ENCODE measurements around the gene RASSF6. TPM values are rescaled to one million over a fixed set of nuclear protein-coding genes. Genes with fewer than 3 reads are reported as not detected.

The RASSF6 gene
- total RNA-seq, 1 experiment from 2014 or later = 0.15 TPM

DNA sequence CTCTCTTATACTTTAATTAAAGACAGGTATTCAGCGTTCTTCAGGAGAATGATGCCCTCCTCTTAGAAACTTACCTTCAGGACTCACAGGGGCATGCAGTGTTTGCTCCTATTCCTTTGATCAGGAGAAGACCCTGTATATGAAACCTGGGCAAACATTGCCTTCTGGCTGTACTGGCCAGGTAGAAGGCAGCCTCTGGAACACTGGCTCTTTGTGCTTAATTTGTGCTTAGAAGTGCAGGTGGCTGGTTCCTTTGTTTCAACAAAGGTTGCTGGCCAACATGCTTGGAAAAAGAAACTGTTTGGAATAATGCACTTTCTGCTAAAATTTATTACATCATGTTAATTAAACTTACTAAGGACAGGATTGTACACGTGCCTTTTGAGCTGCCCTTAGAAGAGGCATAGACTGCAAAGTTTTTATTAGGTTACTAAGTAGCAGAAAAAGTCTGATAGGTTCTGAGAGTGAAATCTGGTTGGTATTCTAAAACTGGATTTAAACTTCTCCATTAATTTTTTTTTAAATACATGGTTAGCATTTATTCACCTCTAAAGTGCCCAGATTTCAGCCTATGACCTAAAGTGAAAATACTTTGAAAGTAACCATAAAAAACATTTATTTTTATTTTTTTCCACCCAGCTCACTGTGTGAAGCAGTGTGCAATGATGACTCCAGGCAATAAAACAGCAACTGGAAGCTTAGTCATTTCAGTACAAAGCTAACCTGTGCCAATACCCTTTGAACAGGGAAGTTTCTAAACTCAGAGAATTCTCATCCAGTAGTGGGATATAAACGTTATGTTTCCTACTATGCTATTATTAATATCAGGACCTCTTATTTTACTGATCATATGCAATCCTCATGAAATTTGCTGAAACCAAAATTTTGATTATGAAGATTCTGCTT, 11.3 kb downstream of the RASSF6 start (continued):
- TF ChIP-seq, protein P1, sequence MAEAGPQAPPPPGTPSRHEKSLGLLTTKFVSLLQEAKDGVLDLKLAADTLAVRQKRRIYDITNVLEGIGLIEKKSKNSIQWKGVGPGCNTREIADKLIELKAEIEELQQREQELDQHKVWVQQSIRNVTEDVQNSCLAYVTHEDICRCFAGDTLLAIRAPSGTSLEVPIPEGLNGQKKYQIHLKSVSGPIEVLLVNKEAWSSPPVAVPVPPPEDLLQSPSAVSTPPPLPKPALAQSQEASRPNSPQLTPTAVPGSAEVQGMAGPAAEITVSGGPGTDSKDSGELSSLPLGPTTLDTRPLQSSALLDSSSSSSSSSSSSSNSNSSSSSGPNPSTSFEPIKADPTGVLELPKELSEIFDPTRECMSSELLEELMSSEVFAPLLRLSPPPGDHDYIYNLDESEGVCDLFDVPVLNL (CRISPR knock-in tag; IDR thresholded peaks at IDR 0.05; ENCODE audit: borderline replicate concordance, low read depth) = no peak
- TF ChIP-seq, protein P2, sequence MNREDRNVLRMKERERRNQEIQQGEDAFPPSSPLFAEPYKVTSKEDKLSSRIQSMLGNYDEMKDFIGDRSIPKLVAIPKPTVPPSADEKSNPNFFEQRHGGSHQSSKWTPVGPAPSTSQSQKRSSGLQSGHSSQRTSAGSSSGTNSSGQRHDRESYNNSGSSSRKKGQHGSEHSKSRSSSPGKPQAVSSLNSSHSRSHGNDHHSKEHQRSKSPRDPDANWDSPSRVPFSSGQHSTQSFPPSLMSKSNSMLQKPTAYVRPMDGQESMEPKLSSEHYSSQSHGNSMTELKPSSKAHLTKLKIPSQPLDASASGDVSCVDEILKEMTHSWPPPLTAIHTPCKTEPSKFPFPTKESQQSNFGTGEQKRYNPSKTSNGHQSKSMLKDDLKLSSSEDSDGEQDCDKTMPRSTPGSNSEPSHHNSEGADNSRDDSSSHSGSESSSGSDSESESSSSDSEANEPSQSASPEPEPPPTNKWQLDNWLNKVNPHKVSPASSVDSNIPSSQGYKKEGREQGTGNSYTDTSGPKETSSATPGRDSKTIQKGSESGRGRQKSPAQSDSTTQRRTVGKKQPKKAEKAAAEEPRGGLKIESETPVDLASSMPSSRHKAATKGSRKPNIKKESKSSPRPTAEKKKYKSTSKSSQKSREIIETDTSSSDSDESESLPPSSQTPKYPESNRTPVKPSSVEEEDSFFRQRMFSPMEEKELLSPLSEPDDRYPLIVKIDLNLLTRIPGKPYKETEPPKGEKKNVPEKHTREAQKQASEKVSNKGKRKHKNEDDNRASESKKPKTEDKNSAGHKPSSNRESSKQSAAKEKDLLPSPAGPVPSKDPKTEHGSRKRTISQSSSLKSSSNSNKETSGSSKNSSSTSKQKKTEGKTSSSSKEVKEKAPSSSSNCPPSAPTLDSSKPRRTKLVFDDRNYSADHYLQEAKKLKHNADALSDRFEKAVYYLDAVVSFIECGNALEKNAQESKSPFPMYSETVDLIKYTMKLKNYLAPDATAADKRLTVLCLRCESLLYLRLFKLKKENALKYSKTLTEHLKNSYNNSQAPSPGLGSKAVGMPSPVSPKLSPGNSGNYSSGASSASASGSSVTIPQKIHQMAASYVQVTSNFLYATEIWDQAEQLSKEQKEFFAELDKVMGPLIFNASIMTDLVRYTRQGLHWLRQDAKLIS (CRISPR knock-in tag; IDR thresholded peaks at IDR 0.05; ENCODE audit: borderline replicate concordance) = no peak
- TF ChIP-seq JUN (CRISPR knock-in tag; IDR thresholded peaks at IDR 0.05) (no peak), GTF2I (CRISPR knock-in tag; conservative IDR thresholded peaks at IDR 0.05) (no peak), RORB (CRISPR knock-in tag; IDR thresholded peaks at IDR 0.05) (no peak), ZBTB21 (CRISPR knock-in tag; IDR thresholded peaks at IDR 0.05; ENCODE audit: borderline replicate concordance) (no peak)
- TF ChIP-seq, protein P3, sequence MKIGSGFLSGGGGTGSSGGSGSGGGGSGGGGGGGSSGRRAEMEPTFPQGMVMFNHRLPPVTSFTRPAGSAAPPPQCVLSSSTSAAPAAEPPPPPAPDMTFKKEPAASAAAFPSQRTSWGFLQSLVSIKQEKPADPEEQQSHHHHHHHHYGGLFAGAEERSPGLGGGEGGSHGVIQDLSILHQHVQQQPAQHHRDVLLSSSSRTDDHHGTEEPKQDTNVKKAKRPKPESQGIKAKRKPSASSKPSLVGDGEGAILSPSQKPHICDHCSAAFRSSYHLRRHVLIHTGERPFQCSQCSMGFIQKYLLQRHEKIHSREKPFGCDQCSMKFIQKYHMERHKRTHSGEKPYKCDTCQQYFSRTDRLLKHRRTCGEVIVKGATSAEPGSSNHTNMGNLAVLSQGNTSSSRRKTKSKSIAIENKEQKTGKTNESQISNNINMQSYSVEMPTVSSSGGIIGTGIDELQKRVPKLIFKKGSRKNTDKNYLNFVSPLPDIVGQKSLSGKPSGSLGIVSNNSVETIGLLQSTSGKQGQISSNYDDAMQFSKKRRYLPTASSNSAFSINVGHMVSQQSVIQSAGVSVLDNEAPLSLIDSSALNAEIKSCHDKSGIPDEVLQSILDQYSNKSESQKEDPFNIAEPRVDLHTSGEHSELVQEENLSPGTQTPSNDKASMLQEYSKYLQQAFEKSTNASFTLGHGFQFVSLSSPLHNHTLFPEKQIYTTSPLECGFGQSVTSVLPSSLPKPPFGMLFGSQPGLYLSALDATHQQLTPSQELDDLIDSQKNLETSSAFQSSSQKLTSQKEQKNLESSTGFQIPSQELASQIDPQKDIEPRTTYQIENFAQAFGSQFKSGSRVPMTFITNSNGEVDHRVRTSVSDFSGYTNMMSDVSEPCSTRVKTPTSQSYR (CRISPR knock-in tag; IDR thresholded peaks at IDR 0.05) = no peak

DNA sequence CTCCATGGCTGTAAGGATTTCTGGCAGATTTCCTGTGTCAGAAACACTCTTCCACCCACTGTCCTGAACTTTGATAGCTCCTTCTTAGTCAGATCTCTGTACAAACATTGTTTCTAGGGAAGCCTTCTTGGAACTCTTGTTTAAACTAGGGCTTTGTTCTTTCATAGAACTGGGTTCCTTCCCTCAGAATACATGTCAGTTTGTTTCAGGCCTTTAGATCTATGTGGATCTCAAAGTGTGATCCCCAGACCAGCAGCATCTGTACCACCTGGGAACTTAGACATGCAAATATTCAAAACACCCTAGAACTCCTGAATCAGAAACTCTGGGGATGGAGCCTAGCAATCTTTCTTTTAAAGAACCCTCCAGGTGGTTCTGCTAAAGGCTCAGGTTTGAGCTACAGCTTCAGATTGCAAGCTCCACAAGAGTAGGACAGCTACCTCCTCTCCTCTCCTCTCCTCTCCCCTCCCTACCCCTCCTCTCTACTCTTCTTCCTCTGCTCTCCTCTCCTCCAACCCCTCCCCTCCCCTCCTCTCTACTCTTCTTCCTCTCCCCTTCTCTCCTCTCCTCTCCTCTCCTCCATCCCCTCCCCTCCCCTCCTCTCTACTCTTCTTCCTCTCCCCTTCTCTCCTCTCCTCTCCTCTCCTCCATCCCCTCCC, 12.7 kb downstream of the RASSF6 start:
- TF ChIP-seq ELF4 (CRISPR knock-in tag; IDR thresholded peaks at IDR 0.05; ENCODE audit: low read depth) = no peak

DNA sequence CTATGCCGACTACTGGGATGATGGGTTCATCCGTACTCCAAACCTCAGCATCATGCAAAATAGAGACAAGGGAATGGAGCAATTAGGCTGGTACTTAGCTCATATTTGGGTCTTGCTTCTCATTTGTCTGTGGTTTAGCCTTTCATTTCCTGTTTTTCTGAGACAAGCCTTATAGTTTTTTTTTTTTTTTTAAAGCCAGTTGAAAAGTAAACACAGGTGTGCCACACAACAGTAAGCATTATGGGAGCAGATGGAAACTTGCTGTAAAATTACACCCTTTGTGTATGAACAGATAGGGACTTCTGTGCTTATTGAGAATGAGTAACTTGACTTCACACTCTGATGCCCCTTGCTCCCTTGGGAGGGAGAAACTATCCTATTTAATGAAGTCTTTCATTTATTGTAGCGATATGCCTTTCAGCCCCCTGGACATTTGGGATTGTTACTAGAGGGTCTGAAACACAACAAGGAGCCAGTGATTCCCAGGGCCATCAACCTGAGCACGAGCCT, 13.7 kb downstream of the RASSF6 start:
- Mint-ChIP-seq H3K27ac (no peak overlapping the region), H3K9me3 (no peaks in the 10 kb centered on the region), H3K27me3 (ENCODE audit: low read depth) (no peaks in the 10 kb centered on the region), H3K36me3 (no peaks in the 10 kb centered on the region), H3K4me3 (no peak overlapping the region), H3K4me1 (peaks cover 10% of the 10 kb centered on the region)
- DNase-seq (ENCODE audit: low spot score) (no peak), ATAC-seq (no peak)
- ChIA-PET POLR2A (no interaction called here), CTCF (no interaction called here)
- no peak for TF ChIP-seq ZNF423 (CRISPR knock-in tag; IDR thresholded peaks at IDR 0.05)
- TF ChIP-seq ZNF396 (CRISPR knock-in tag; IDR thresholded peaks at IDR 0.05; ENCODE audit: borderline replicate concordance) = no peak
- TF ChIP-seq ZNF317 (CRISPR knock-in tag; IDR thresholded peaks at IDR 0.05; ENCODE audit: borderline replicate concordance, low read depth) = no peak
- no peak for TF ChIP-seq SOX15 (CRISPR knock-in tag; IDR thresholded peaks at IDR 0.05)
- TF ChIP-seq, protein P4, sequence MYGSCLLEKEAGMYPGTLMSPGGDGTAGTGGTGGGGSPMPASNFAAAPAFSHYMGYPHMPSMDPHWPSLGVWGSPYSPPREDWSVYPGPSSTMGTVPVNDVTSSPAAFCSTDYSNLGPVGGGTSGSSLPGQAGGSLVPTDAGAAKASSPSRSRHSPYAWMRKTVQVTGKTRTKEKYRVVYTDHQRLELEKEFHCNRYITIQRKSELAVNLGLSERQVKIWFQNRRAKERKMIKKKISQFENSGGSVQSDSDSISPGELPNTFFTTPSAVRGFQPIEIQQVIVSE (CRISPR knock-in tag; IDR thresholded peaks at IDR 0.05; ENCODE audit: borderline replicate concordance) = no peak
- no peak for TF ChIP-seq SP1 (CRISPR knock-in tag; conservative IDR thresholded peaks at IDR 0.05)

More for the DNA sequence above, 12.7 kb downstream of the RASSF6 start:
- no peaks in the 10 kb centered on the region for H3K27me3 Mint-ChIP-seq (ENCODE audit: low read depth)
- no peak for DNase-seq (ENCODE audit: low spot score)
- H3K27ac Mint-ChIP-seq = no peak overlapping the region
- ATAC-seq = no peak
- H3K4me3 Mint-ChIP-seq = no peak overlapping the region
- H3K36me3 Mint-ChIP-seq = no peaks in the 10 kb centered on the region
- H3K4me1 Mint-ChIP-seq = peaks cover 10% of the 10 kb centered on the region
- ChIA-PET CTCF (no interaction called here), POLR2A (no interaction called here)
- H3K9me3 Mint-ChIP-seq = no peaks in the 10 kb centered on the region

Data from WTC11 (cell line).